SK-N-SH (cell line): ENCODE data around the gene PER1. TPM values are rescaled to one million over a fixed set of nuclear protein-coding genes. Genes with fewer than 3 reads are reported as not detected.

Experiments used
- CTCF ChIA-PET: fragments of 300-600, 350-600 bp; formaldehyde crosslinking; extraction: SDS; loops from one replicate; lab custom pipeline; 2021; lab: Yijun Ruan, JAX
- POLR2A ChIA-PET: fragments of 350-600 bp; sonication (Branson Sonifier 250); formaldehyde crosslinking; extraction: SDS; loops from one replicate; lab custom pipeline; 2020; ENCODE audit warnings: antibody characterized with exemption, inconsistent platforms; lab: Yijun Ruan, JAX
- DNase-seq: peaks from one replicate; pipeline ENCODE4 v3.0.0; 2012
- H2AFZ ChIP-seq: fragments of 200-600 bp; sonication (generic); 2 replicates; pipeline ENCODE4 v1.8.1; 2016; ENCODE audit warnings: antibody characterized with exemption, mild to moderate bottlenecking, low read depth
- H3F3A ChIP-seq: fragments of 200-600 bp; sonication (generic); replicated peaks from 2 replicates; pipeline ENCODE3; 2016; ENCODE audit warnings: antibody characterized with exemption, mild to moderate bottlenecking; ENCODE audit not compliant: insufficient read depth
- H3K27ac ChIP-seq, 2 experiments: fragments of 200-500 bp in 1 of 2; fragments of 200-600 bp in 1 of 2; sonication (Bioruptor generic) in 1 of 2; sonication (generic), shearing (Covaris generic) in 1 of 2; 2 replicates each; pipeline versions ENCODE4 v1.5.1 to v1.6.1; 2014 to 2016; ENCODE audit warnings: low read depth in 2 of 2, inconsistent platforms in 1 of 2, low read length in 1 of 2, mild to moderate bottlenecking in 1 of 2, mixed read lengths in 1 of 2
- H3K27me3 ChIP-seq: fragments of 200-600 bp; sonication (generic), shearing (Covaris generic); 2 replicates; pipeline ENCODE4 v1.6.1; 2016; ENCODE audit warnings: mixed run types; ENCODE audit not compliant: insufficient read depth
- H3K36me3 ChIP-seq, 2 experiments: fragments of 200-500 bp in 1 of 2; fragments of 200-600 bp in 1 of 2; sonication (Bioruptor generic) in 1 of 2; sonication (generic) in 1 of 2; replicated peaks in 1 of 2; 2 replicates each; pipeline versions ENCODE3 to v1.5.1; 2014 to 2016; ENCODE audit warnings: low read length in 1 of 2, mild to moderate bottlenecking in 1 of 2; ENCODE audit not compliant: insufficient read depth in 2 of 2, control insufficient read depth in 1 of 2
- H3K4me1 ChIP-seq, 2 experiments: fragments of 200-500 bp in 1 of 2; fragments of 200-600 bp in 1 of 2; sonication (Bioruptor generic) in 1 of 2; sonication (generic), shearing (Covaris generic) in 1 of 2; 2 replicates each; pipeline versions ENCODE4 v1.5.1 to v1.6.1; 2014 to 2016; ENCODE audit warnings: low read depth in 1 of 2, low read length in 1 of 2, mixed run types in 1 of 2; ENCODE audit not compliant: insufficient read depth in 2 of 2, control insufficient read depth in 1 of 2
- H3K4me2 ChIP-seq: fragments of 200-600 bp; sonication (generic), shearing (Covaris generic); 2 replicates; pipeline ENCODE4 v1.6.1; 2017; ENCODE audit warnings: mixed run types
- H3K4me3 ChIP-seq, 2 experiments: fragments of 200-500 bp in 1 of 2; fragments of 200-600 bp in 1 of 2; sonication (Bioruptor generic) in 1 of 2; sonication (generic), shearing (Covaris generic) in 1 of 2; 2 replicates each; pipeline versions ENCODE4 v1.5.1 to v1.8.1; 2014 to 2016; ENCODE audit warnings: low read depth in 2 of 2, inconsistent platforms in 1 of 2, low read length in 1 of 2, mild to moderate bottlenecking in 1 of 2, mixed read lengths in 1 of 2, moderate library complexity in 1 of 2
- H3K79me2 ChIP-seq: fragments of 200-600 bp; sonication (generic); 2 replicates; pipeline ENCODE4 v1.8.1; 2017; ENCODE audit warnings: mild to moderate bottlenecking; ENCODE audit not compliant: insufficient read depth
- H3K9ac ChIP-seq: fragments of 200-600 bp; sonication (generic); 2 replicates; pipeline ENCODE4 v1.6.1; 2017; ENCODE audit warnings: mixed run types
- H3K9me2 ChIP-seq: fragments of 200-600 bp; sonication (generic); 2 replicates; pipeline ENCODE4 v1.6.1; 2017; ENCODE audit warnings: mixed run types
- H3K9me3 ChIP-seq: fragments of 200-600 bp; sonication (generic); 2 replicates; pipeline ENCODE4 v1.6.1; 2017; ENCODE audit warnings: mixed run types, mild to moderate bottlenecking, moderate library complexity
- H4K20me1 ChIP-seq: fragments of 200-600 bp; sonication (generic); 2 replicates; pipeline ENCODE4 v1.6.1; 2017; ENCODE audit warnings: mild to moderate bottlenecking, mixed run types; ENCODE audit not compliant: insufficient read depth
- CHD2 ChIP-seq: fragments of 150-350 bp; IDR thresholded peaks from 2 replicates; pipeline ENCODE4 v1.6.1; 2018; ENCODE audit warnings: low read length; ENCODE audit not compliant: partially characterized antibody
- EP300 ChIP-seq, 2 experiments: IDR thresholded peaks; 2 replicates each; pipeline versions ENCODE4 v1.4.0 to v1.6.1; 2012; ENCODE audit warnings: borderline replicate concordance in 1 of 2, low read depth in 1 of 2, low read length in 1 of 2
- FOXJ3 ChIP-seq: sonication (generic); formaldehyde crosslinking; IDR thresholded peaks from 2 replicates; pipeline ENCODE4 v1.5.1; 2020; ENCODE audit warnings: mild to moderate bottlenecking, missing genetic modification reagents
- GABPA ChIP-seq: IDR thresholded peaks from 2 replicates; pipeline ENCODE4 v1.4.0; 2012; ENCODE audit warnings: low read depth, mild to moderate bottlenecking
- JUND ChIP-seq: IDR thresholded peaks from 2 replicates; pipeline ENCODE4 v1.4.0; 2012
- NFIC ChIP-seq: IDR thresholded peaks from 2 replicates; pipeline ENCODE4 v1.4.0; 2012; ENCODE audit warnings: borderline replicate concordance
- NRF1 ChIP-seq: IDR thresholded peaks from 2 replicates; pipeline ENCODE4 v1.6.1; 2012; ENCODE audit warnings: low read depth, mild to moderate bottlenecking, low read length
- POLR2AphosphoS5 ChIP-seq: IDR thresholded peaks from 2 replicates; pipeline ENCODE4 v1.6.1; 2012; ENCODE audit warnings: low read depth, low read length
- RCOR1 ChIP-seq: fragments of 150-350 bp; IDR thresholded peaks from 2 replicates; pipeline ENCODE4 v1.6.1; 2017; ENCODE audit warnings: antibody characterized with exemption, low read length
- SIN3A ChIP-seq: IDR thresholded peaks from 2 replicates; pipeline ENCODE4 v1.6.1; 2012; ENCODE audit warnings: low read depth, mild to moderate bottlenecking, low read length, moderate library complexity, borderline replicate concordance
- SMC3 ChIP-seq: IDR thresholded peaks from 2 replicates; pipeline ENCODE4 v1.6.1; 2012; ENCODE audit warnings: low read depth, low read length, improper control_type of control experiment
- TAF1 ChIP-seq: IDR thresholded peaks from 2 replicates; pipeline ENCODE4 v1.6.1; 2012; ENCODE audit warnings: low read depth, mild to moderate bottlenecking, low read length, moderate library complexity, borderline replicate concordance
- YY1 ChIP-seq: IDR thresholded peaks from 2 replicates; pipeline ENCODE4 v1.4.0; 2012; ENCODE audit warnings: low read depth, mild to moderate bottlenecking
- WGBS: methylation state at CpG from one replicate; pipeline ENCODE4 v1.1.6; 2017; ENCODE audit warnings: low lambda C conversion rate; 5-methylcytosine and 5-hydroxymethylcytosine counted together
- polyA plus RNA-seq, 3 experiments: library from polyadenylated mRNA; depleted of rRNA; stranded (reverse); fragments of >200 nt; gene quantifications; 2 replicates each; pipeline ENCODE4 v1.2.3, GENCODE V29; 2012
- TF ChIP-seq, protein P1 (sequence below): IDR thresholded peaks from 2 replicates; pipeline ENCODE4 v1.4.0; 2012; ENCODE audit warnings: low read depth, borderline replicate concordance
- TF ChIP-seq, protein P2 (sequence below): fragments of 150-350 bp; IDR thresholded peaks from 2 replicates; pipeline ENCODE4 v1.6.1; 2017; ENCODE audit warnings: antibody characterized with exemption, low read length, low read depth, borderline replicate concordance
- TF ChIP-seq, protein P3 (sequence below): IDR thresholded peaks from 2 replicates; pipeline ENCODE4 v1.4.0; 2012; ENCODE audit warnings: low read depth, borderline replicate concordance
- TF ChIP-seq, protein P4 (sequence below): fragments of 150-350 bp; IDR thresholded peaks from 2 replicates; pipeline ENCODE4 v1.6.1; 2016; ENCODE audit warnings: mild to moderate bottlenecking, low read depth, low read length

PER1 gene
- polyA plus RNA-seq, 1 of the 3 experiments (the other 2 are of a cell fraction), result 56.8 TPM

DNA sequence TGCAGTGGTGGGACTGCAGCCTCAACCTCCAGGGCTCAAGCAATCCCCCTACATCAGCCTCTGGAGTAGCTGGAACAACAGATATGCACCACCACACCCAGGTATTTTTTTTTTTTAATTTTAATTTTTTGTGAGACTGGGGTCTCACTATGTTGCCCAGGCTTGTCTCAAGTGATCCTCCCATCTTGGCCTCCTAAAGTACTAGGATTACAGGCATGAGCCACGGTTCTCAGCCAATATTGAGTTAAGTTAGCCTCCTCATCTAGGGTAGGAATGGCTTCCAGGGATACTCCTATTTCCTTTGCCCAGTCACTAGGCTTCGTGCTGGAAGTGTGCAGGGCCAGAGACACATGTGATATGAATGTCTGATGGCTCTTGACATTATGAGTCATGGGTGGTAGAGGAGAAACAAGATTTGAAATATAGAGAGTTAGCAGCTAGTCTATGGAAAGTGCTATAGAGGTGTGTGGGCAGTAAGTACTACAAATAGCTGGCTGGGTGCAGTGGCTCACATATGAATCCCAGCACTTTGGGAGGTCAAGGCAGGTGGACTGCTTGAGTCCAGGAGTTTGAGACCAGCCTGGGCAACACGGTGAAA, 20.3 kb downstream of the PER1 start:
- Histone ChIP-seq H4K20me1 (no peaks in the 10 kb centered on the region; the same call in 1 of the 2 replicates), H3K4me3 (no peak overlapping the region), H2AFZ (no peak overlapping the region), H3F3A (peaks cover 26% of the 10 kb centered on the region), H3K79me2 (no peaks in the 10 kb centered on the region), H3K9ac (no peak overlapping the region), H3K27ac (no peak overlapping the region), H3K9me2 (no peaks in the 10 kb centered on the region), H3K9me3 (no peaks in the 10 kb centered on the region), H3K4me1 (peaks cover 0 to 2% of the 10 kb centered on the region in 2 experiments; a peak in 1 of 4 replicates), H3K4me2 (no peak overlapping the region), H3K27me3 (no peaks in the 10 kb centered on the region; the same call in 1 of the 2 replicates), H3K36me3 (no peaks in the 10 kb centered on the region)
- DNase-seq, result no peak
- CTCF ChIA-PET, result interaction anchor here (0.6 to 3.9 kb wide), 6 partner anchors 12 to 185 kb away, joined by 3 to 20 read pairs (median 4); partner anchors contain the start of gene ALOXE3
- POLR2A ChIA-PET, result no interaction called here
- no peak for TF ChIP-seq RCOR1
- no peak for TF ChIP-seq SMC3
- TF ChIP-seq, protein P1, sequence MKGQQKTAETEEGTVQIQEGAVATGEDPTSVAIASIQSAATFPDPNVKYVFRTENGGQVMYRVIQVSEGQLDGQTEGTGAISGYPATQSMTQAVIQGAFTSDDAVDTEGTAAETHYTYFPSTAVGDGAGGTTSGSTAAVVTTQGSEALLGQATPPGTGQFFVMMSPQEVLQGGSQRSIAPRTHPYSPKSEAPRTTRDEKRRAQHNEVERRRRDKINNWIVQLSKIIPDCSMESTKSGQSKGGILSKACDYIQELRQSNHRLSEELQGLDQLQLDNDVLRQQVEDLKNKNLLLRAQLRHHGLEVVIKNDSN, result no peak
- no peak for TF ChIP-seq YY1
- TF ChIP-seq JUND, result no peak
- TF ChIP-seq, protein P2, sequence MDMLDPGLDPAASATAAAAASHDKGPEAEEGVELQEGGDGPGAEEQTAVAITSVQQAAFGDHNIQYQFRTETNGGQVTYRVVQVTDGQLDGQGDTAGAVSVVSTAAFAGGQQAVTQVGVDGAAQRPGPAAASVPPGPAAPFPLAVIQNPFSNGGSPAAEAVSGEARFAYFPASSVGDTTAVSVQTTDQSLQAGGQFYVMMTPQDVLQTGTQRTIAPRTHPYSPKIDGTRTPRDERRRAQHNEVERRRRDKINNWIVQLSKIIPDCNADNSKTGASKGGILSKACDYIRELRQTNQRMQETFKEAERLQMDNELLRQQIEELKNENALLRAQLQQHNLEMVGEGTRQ, result no peak
- no peak for TF ChIP-seq TAF1
- no peak for TF ChIP-seq NFIC
- TF ChIP-seq POLR2AphosphoS5, result no peak
- 25% methylated on average over 3 of the region's 3 CpGs for WGBS

DNA sequence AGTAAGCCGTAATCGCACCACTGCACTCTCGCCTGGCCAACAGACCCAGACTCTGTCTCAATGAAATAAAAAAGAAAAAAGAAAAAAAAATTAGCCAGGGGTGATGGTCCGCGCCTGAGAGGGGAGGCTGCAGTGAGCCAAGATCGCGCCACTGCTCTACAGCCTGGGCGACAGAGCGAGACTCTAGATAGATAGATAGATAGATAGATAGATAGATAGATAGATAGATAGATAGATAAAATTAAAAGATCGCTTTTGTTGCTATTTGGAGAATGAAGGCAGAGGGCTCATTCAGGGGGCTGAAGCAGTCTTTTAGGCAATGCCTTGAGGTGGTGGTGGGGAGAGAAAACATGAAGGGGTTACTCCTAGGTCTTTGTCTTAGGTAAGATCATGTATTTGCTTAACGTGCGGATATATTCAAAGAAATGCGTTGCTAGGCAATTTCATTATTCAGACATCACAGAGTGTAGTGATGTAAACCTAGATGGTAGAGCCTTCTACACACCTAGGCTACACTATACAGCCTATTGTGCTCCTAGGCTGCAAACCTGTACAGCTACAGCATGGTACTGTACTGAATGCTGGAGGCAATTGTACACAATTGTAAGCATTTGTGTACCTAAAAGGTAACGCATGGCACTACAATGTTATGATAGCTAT, 23.9 kb downstream of the PER1 start:
- ChIA-PET CTCF (interaction anchor here (1.7 to 4.9 kb wide), 6 partner anchors 9 to 54 kb away, joined by 4 to 50 read pairs (median 8); no protein-coding TSS in a partner anchor), POLR2A (no interaction called here)
- Histone ChIP-seq H3K4me3 (peak overlapping the region; percentile 10 to 60; a peak in 3 of 4 replicates), H3K27me3 (no peaks in the 10 kb centered on the region; the same call in 1 of the 2 replicates), H3K9me2 (no peaks in the 10 kb centered on the region), H3K4me1 (peaks cover 0 to 22% of the 10 kb centered on the region in 2 experiments; a peak in 1 of 4 replicates), H3K4me2 (peak overlapping the region; percentile 79), H2AFZ (no peak overlapping the region; the same call in 1 of the 2 replicates), H3K9me3 (no peaks in the 10 kb centered on the region), H3K9ac (no peak overlapping the region), H3K36me3 (no peaks in the 10 kb centered on the region), H3F3A (peaks cover 33% of the 10 kb centered on the region), H3K79me2 (no peaks in the 10 kb centered on the region), H3K27ac (no peak overlapping the region), H4K20me1 (no peaks in the 10 kb centered on the region; the same call in 1 of the 2 replicates)
- TF ChIP-seq NRF1, result no peak
- no peak for TF ChIP-seq EP300 (IDR thresholded peaks at IDR 0.05; ENCODE audit: borderline replicate concordance in 1 of 2, low read depth in 1 of 2, low read length in 1 of 2)
- TF ChIP-seq GABPA, result no peak
- TF ChIP-seq, protein P2, result no peak
- TF ChIP-seq, protein P3, sequence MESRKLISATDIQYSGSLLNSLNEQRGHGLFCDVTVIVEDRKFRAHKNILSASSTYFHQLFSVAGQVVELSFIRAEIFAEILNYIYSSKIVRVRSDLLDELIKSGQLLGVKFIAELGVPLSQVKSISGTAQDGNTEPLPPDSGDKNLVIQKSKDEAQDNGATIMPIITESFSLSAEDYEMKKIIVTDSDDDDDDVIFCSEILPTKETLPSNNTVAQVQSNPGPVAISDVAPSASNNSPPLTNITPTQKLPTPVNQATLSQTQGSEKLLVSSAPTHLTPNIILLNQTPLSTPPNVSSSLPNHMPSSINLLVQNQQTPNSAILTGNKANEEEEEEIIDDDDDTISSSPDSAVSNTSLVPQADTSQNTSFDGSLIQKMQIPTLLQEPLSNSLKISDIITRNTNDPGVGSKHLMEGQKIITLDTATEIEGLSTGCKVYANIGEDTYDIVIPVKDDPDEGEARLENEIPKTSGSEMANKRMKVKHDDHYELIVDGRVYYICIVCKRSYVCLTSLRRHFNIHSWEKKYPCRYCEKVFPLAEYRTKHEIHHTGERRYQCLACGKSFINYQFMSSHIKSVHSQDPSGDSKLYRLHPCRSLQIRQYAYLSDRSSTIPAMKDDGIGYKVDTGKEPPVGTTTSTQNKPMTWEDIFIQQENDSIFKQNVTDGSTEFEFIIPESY, result no peak
- TF ChIP-seq CHD2, result no peak
- TF ChIP-seq, protein P1, result no peak
- TF ChIP-seq, protein P4, sequence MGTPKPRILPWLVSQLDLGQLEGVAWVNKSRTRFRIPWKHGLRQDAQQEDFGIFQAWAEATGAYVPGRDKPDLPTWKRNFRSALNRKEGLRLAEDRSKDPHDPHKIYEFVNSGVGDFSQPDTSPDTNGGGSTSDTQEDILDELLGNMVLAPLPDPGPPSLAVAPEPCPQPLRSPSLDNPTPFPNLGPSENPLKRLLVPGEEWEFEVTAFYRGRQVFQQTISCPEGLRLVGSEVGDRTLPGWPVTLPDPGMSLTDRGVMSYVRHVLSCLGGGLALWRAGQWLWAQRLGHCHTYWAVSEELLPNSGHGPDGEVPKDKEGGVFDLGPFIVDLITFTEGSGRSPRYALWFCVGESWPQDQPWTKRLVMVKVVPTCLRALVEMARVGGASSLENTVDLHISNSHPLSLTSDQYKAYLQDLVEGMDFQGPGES, result no peak
- TF ChIP-seq SIN3A, result no peak
- no peak for TF ChIP-seq POLR2AphosphoS5
- no peak for TF ChIP-seq SMC3
- TF ChIP-seq JUND, result no peak
- no peak for TF ChIP-seq FOXJ3 (CRISPR knock-in tag)
- no peak for TF ChIP-seq TAF1
- WGBS, result 17% methylated on average over 14 of the region's 14 CpGs
- DNase-seq, result no peak
